Gastroesophageal sphincter (tissue), 3 donors: ENCODE measurements around the gene CNTLN.

ENCODE experiments used
- CTCF ChIP-seq, 4 experiments: fragments of 200-600 bp in 2 of 4; fragments of 450-650 bp in 2 of 4; sonication (generic) in 1 of 4; IDR thresholded peaks; one replicate each; pipeline ENCODE4 v1.5.1; 2017 to 2019; ENCODE audit warnings: antibody characterized with exemption in 4 of 4, mild to moderate bottlenecking in 2 of 4, moderate library complexity in 2 of 4
- POLR2AphosphoS5 ChIP-seq: sonication (generic); formaldehyde crosslinking; IDR thresholded peaks from one replicate; pipeline ENCODE4 v1.6.1; 2017; ENCODE audit warnings: antibody characterized with exemption

DNA sequence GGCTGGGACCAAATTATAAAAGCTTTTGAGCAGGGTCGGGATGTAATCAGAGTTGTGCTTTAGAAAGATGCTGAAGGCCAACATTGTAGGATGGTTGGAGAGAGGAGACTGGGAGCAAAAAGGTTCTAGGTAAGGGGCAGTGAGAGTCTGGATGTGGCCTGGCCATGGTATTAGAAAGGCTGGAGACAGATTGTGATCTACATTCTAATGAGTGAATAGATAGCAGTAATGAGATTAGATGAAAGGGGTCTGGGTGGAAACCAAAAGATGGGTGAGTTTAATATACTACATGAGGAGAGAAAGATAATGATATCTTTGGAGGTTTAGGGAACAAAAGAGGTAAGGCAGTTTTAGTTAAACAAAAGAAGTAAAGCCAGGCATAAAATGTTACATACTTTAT, 355.3 kb downstream of the CNTLN start:
- no peak for TF ChIP-seq CTCF (IDR thresholded peaks at IDR 0.05)
- TF ChIP-seq POLR2AphosphoS5: no peak
